Measurements from ENCODE around the gene RHPN2. TPM values are rescaled to one million over a fixed set of nuclear protein-coding genes. Genes with fewer than 3 reads are reported as not detected.

The RHPN2 gene
- total RNA-seq, 1 experiment from 2014 or later = 32.8 TPM

- Histone ChIP-seq H3K36me3 (ENCODE audit: low read depth, low read length) (no peaks in the 10 kb centered on the region), H3K27me3 (ENCODE audit: low read length) (no peaks in the 10 kb centered on the region), H4K20me1 (ENCODE audit: low read length) (no peaks in the 10 kb centered on the region), H3K9ac (ENCODE audit: low read length) (peak within 1 kb of the TSS; percentile 95), H2AFZ (ENCODE audit: low read length) (peak within 1 kb of the TSS; percentile 89), H3K9me2 (replicated peaks; ENCODE audit: low read length) (no peaks in the 10 kb centered on the region), H3K4me2 (ENCODE audit: low read length) (peak within 1 kb of the TSS; percentile 85), H3F3A (ENCODE audit: low read length, unreplicated experiment) (no peaks in the 10 kb centered on the region), H3K9me3 (ENCODE audit: low read length) (no peaks in the 10 kb centered on the region), H3K4me1 (ENCODE audit: insufficient read depth, low read length) (peaks cover 21% of the 10 kb centered on the region), H3K4me3 (ENCODE audit: low read length) (peak within 1 kb of the TSS; percentile 100), H3K79me2 (ENCODE audit: low read length) (peaks cover 18% of the 10 kb centered on the region), H3K27ac (ENCODE audit: low read length) (peak within 1 kb of the TSS; percentile 55)
- POLR2A ChIA-PET (ENCODE audit: unreplicated experiment) = no interaction called here
- CTCF ChIA-PET = no interaction called here
- DNase-seq = peak; percentile 82
- intact Hi-C loops (cut with micrococcal nuclease) = loop anchor here (2.0 kb wide), 1 partner anchor 34 kb away; no protein-coding TSS in a partner anchor
- TF ChIP-seq EZH2phosphoT487 (IDR thresholded peaks at IDR 0.05; ENCODE audit: borderline replicate concordance, low read length) (no peak), EZH2 (IDR thresholded peaks at IDR 0.05; ENCODE audit: low read length, unreplicated experiment) (no peak), CTCF (conservative IDR thresholded peaks at IDR 0.05; ENCODE audit: low read depth, low read length) (no peak)
- ATAC-seq = peak; percentile 83
- TSS peak; percentile 71 for BruUV-seq (replicated peaks)
Measured at GRCh38 chr19:33080761-33081681, 16.3 kb upstream of the RHPN2 start, which contains the start of gene GPATCH1. Gene GPATCH1, plus strand, starts transcription at chr19:33081181. Its CDS starts 13 bp downstream, at chr19:33081194.

- no peak for TF ChIP-seq EZH2phosphoT487 (IDR thresholded peaks at IDR 0.05; ENCODE audit: borderline replicate concordance, low read length)
- TF ChIP-seq CTCF (conservative IDR thresholded peaks at IDR 0.05; ENCODE audit: low read depth, low read length) = no peak
- no peak for TF ChIP-seq EZH2 (IDR thresholded peaks at IDR 0.05; ENCODE audit: low read length, unreplicated experiment)
- Histone ChIP-seq H3F3A (ENCODE audit: low read length, unreplicated experiment) (no peaks in the 10 kb centered on the region), H3K27ac (ENCODE audit: low read length) (no peak overlapping the region), H4K20me1 (ENCODE audit: low read length) (no peaks in the 10 kb centered on the region), H3K9me3 (ENCODE audit: low read length) (no peaks in the 10 kb centered on the region), H3K9me2 (replicated peaks; ENCODE audit: low read length) (no peaks in the 10 kb centered on the region), H3K36me3 (ENCODE audit: low read depth, low read length) (no peaks in the 10 kb centered on the region), H3K9ac (ENCODE audit: low read length) (no peak overlapping the region), H3K79me2 (ENCODE audit: low read length) (no peaks in the 10 kb centered on the region), H3K4me2 (ENCODE audit: low read length) (no peak overlapping the region), H3K27me3 (ENCODE audit: low read length) (no peaks in the 10 kb centered on the region), H2AFZ (ENCODE audit: low read length) (no peak overlapping the region), H3K4me1 (ENCODE audit: insufficient read depth, low read length) (peaks cover 13% of the 10 kb centered on the region), H3K4me3 (ENCODE audit: low read length) (no peak overlapping the region)
- intact Hi-C loops (cut with micrococcal nuclease) = loop anchor here (10.0 kb wide), 1 partner anchor 101 kb away; the partner anchor contains the start of genes CEP89 and FAAP24
- CTCF ChIA-PET = no interaction called here
- ATAC-seq (no peak), DNase-seq (no peak)
- POLR2A ChIA-PET (ENCODE audit: unreplicated experiment) = no interaction called here
- BruUV-seq (replicated peaks) = no TSS peak
Measured at GRCh38 chr19:33075519-33075918, 10.8 kb upstream of the RHPN2 start.

GRCh38 chr19:33071887-33072286, 7.2 kb upstream of the RHPN2 start:
- peak; percentile 58 for DNase-seq

More at GRCh38 chr19:33071887-33072286, 7.2 kb upstream of the RHPN2 start:
- Histone ChIP-seq H3K4me2 (ENCODE audit: low read length) (no peak overlapping the region), H3K4me3 (ENCODE audit: low read length) (no peak overlapping the region), H3K9ac (ENCODE audit: low read length) (no peak overlapping the region), H3K4me1 (ENCODE audit: insufficient read depth, low read length) (no peaks in the 10 kb centered on the region), H3F3A (ENCODE audit: low read length, unreplicated experiment) (no peaks in the 10 kb centered on the region), H3K36me3 (ENCODE audit: low read depth, low read length) (no peaks in the 10 kb centered on the region), H3K27ac (ENCODE audit: low read length) (no peak overlapping the region), H3K27me3 (ENCODE audit: low read length) (no peaks in the 10 kb centered on the region), H3K79me2 (ENCODE audit: low read length) (no peaks in the 10 kb centered on the region), H3K9me3 (ENCODE audit: low read length) (no peaks in the 10 kb centered on the region), H2AFZ (ENCODE audit: low read length) (no peak overlapping the region), H4K20me1 (ENCODE audit: low read length) (no peaks in the 10 kb centered on the region), H3K9me2 (replicated peaks; ENCODE audit: low read length) (no peaks in the 10 kb centered on the region)
- TF ChIP-seq CTCF (conservative IDR thresholded peaks at IDR 0.05; ENCODE audit: low read depth, low read length) (no peak), EZH2 (IDR thresholded peaks at IDR 0.05; ENCODE audit: low read length, unreplicated experiment) (no peak), EZH2phosphoT487 (IDR thresholded peaks at IDR 0.05; ENCODE audit: borderline replicate concordance, low read length) (no peak)
- peak; percentile 53 for ATAC-seq
- ChIA-PET POLR2A (ENCODE audit: unreplicated experiment) (no interaction called here), CTCF (no interaction called here)
- no TSS peak for BruUV-seq (replicated peaks)
- intact Hi-C loops (cut with micrococcal nuclease) = loop anchor here (10.0 kb wide), 1 partner anchor 97 kb away; the partner anchor contains the start of genes CEP89 and FAAP24
